Measurements from ENCODE around the gene HOXD13.

Gene HOXD13

GRCh38 chr2:176130957-176131847 is 38.7 kb downstream of the HOXD13 start:
- DNase-seq (ENCODE audit: low read depth in 2 of 2) = no peak

DNA sequence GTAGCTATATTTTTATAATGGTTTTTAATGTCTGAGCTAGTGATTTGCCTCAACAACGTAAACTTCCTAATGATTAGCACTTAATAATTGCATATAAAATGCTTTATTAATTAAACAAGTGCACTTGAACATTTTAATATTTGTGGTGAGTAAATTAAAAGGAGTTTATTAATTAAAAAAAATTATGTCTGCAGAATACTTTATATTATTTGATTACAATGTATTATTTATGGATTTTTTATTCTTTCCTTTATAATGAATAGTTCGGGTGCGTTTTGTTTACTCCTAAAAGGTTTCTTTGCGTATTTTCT is 39.3 kb downstream of the HOXD13 start:
- DNase-seq (ENCODE audit: low read depth in 2 of 2) = no peak

GRCh38 chr2:176132205-176133171 is 40.0 kb downstream of the HOXD13 start:
- no peak for DNase-seq (ENCODE audit: low read depth in 2 of 2)

GRCh38 chr2:176133389-176133788 is 40.9 kb downstream of the HOXD13 start:
- no peak for DNase-seq (ENCODE audit: low read depth in 2 of 2)

DNA sequence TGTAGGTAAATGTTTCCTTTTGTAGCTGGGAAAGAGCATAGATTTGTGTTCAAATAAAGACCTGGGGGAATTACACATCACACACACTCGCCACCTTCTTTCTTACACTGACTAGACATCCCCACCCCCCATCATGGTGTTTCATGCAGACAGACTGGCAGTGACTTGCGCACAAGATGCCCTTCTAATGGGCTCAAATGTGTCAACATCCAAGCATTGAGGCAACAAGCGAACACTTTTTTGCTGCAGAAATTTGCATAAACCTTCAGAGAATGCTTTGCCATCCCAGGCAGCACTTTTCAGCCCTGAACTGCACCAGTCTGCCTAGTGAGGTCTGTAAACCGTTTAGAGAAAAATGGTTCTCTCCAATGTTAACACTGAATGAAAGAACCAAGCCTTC is 41.5 kb downstream of the HOXD13 start:
- no peak for DNase-seq (ENCODE audit: low read depth in 2 of 2)

- no peak for DNase-seq (ENCODE audit: low read depth in 2 of 2)
These were observed 42.5 kb downstream of the HOXD13 start for GRCh38 chr2:176135035-176135440.

DNA sequence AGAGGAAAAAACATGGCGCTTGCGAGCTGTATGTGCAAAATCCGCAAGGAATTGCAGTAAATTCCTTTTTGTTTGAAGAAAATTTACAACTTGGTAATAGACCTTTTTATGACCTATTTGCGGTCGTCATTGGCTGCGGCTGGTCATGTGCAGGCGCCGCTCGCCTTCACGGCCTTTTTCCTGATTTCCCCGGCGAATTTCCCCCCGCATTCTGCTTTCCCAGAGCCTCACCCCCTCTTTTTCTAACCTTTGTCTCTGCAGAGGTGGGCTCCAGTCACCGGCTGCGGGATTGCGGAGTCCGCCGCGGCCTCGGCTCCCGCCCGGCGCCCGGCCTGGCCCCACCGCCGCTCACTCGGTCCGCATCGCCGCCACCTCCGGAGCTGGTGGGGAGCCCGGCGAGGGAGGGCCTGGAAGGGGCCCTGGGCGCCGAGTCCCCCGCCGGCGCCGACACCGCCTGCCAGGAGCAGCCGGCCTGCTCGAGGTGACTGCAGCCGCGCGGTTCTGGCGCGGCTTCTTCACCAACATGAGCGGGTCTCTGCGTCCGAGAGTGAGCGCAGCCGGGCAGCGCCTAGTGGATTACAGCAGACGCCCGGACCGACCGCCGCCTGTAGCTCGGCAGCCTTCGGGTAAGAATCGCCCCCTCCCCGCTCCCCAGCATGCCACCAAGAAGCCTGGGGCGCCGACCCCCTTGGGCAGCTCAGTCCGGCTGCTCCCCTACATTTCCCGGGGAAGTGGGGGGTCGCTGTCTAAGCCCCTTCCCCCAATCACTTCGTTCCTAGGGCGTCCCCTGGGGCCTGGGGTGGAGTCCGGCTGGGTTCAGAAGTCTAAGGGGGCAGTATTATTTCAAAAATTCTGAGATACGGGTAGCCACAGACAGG is 44.1 kb downstream of the HOXD13 start:
- DNase-seq (ENCODE audit: low read depth in 2 of 2) = no peak

DNA sequence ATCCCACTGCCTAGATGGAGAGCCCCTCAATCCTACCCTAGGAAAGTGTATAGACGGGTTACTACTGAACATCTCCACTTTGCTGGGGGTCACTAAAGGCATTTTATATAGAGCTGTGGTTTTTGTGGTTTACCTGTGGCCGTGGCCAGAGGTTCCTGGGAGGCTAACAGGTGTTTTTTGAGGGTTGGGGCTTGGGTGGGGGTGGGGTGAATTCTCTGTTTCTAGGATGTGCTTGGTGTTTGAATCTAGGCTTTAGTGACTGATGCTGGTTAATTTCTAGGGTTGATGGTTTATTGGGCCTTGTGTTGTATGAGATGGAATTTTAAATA is 44.7 kb downstream of the HOXD13 start:
- DNase-seq (ENCODE audit: low read depth in 2 of 2) = no peak

- no peak for DNase-seq (ENCODE audit: low read depth in 2 of 2)
These were observed 45.4 kb downstream of the HOXD13 start for GRCh38 chr2:176137906-176138305.

- DNase-seq (ENCODE audit: low read depth in 2 of 2) = no peak
These were observed 46.0 kb downstream of the HOXD13 start for GRCh38 chr2:176138526-176138922.

DNA sequence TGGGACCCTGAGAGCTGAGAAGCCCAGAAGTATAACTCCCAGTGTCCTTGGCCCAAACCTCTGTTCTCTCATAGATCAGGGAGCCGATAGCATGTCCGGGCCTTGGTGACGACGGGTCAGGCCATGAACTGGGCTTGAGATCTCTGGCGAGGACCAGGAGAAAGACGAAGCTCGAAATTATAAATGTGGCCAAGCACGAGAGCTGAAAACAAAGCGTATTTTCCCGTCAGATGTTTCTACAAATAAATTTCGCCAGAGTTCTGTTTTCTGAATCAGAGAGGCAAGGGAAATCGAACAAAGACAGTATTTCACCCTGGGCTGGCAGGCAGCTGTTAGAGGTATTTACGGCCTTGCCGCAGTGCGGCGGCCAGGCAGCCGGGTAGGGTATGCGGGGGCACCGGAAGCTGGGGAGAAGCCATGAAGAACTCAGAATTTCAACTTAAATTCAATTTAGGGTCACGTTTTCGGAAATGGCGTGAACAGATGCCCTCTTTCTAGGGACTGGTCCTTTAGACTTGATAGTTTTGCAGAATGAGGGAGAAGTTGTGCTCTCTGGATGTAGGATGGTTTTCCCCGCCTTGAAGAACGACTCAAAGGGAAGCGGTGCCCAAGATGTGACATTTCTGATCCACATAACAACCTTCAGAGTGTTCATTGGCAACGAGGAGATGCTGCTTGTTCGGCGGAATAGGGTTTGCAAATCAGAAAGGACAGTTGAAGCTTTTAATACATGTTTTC is 46.6 kb downstream of the HOXD13 start:
- no peak for DNase-seq (ENCODE audit: low read depth in 2 of 2)

GRCh38 chr2:176139661-176140512 is 47.4 kb downstream of the HOXD13 start:
- no peak for DNase-seq (ENCODE audit: low read depth in 2 of 2)

DNA sequence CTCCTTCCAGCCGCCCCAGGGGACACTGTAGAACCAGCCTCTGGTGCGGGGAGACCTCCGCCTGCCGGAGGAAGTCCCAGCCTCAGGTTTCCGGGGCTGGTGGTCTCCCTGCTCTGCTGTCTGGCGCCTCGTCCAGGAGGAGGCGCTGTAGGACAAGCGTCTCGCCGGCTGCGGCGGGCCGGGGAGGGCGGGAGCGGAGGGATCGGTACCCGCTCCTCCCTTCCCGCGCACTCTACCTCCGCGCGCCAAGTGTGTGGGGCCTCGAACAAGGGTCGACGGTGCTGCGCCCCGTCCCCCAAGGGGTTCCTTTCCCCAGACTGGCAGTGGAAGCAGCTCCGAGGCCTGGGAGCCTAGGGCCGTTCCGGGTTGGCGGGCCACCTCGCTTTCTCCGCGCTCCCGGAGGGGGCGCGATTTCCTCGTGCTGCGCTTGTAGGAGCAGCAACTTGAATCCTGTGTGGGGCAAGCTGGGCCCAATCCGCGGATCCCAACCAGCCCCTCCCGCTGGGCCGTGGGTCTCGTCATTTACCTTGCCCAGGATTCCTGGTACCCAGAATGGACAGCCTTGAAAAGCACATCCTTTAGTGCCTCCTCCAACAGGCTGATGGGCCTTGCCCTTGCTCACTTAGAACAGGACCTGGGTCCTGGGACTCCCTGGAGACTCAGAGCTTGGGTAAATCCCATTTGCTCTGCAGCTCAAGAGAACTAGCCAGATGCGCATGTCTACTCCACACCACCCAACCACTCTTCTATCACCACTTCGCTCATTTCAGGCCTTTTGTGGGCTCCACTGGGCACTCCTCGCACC is 48.2 kb downstream of the HOXD13 start:
- no peak for DNase-seq (ENCODE audit: low read depth in 2 of 2)

DNA sequence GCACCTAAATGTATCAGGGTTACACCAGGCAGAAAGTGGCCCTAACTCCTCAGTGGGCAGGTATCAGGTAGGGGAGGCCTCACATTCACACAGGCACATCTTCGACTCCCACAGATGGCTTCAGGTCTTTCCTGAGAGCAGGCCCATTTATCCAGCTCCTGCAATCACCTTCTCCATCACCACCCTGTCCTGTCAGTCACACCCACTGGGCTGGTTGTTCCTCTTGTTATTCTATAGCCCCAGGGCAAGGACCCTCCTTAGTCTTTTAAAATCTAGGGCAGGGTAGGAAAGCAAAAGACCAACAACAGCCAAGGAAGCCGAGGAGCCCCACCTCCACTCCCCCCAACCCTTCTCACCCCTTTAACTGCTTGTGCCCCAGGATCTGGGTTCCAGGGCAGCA is 49.8 kb downstream of the HOXD13 start:
- DNase-seq (ENCODE audit: low read depth in 2 of 2) = no peak

All from fibroblast of skin of left quadriceps (primary cell).